ENCODE results near the gene NOTCH3. TPM values are rescaled to one million over a fixed set of nuclear protein-coding genes. Genes with fewer than 3 reads are reported as not detected.

NOTCH3 gene
- total RNA-seq, 1 experiment from 2014 or later: 164 TPM

- Histone ChIP-seq H2BK5ac (ENCODE audit: insufficient read length, low read length) (no peak overlapping the region), H3K18ac (ENCODE audit: insufficient read length, low read depth, low read length) (no peak overlapping the region), H4K5ac (ENCODE audit: insufficient read length, low read depth, low read length) (no peak overlapping the region), H3K4ac (ENCODE audit: low read depth, low read length) (no peak overlapping the region), H2BK20ac (ENCODE audit: low read depth, low read length, poor library complexity, severe bottlenecking) (no peak overlapping the region), H4K8ac (replicated peaks; ENCODE audit: insufficient read length, low read depth, low read length) (no peak overlapping the region), H3K4me1 (ENCODE audit: insufficient read depth, low read length) (no peaks in the 10 kb centered on the region), H2BK12ac (ENCODE audit: insufficient read length, low read depth, low read length) (no peak overlapping the region), H4K20me1 (ENCODE audit: control insufficient read depth, insufficient read depth, insufficient read length) (no peaks in the 10 kb centered on the region), H3K9me3 (ENCODE audit: control insufficient read depth, low read depth, low read length) (no peaks in the 10 kb centered on the region), H3K9ac (ENCODE audit: extremely low read depth, insufficient read length, low read length) (no peak overlapping the region), H2AFZ (ENCODE audit: low read length) (no peak overlapping the region), H3K27me3 (ENCODE audit: insufficient read depth, low read length) (no peaks in the 10 kb centered on the region; the same call in 1 of the 2 replicates), H3K79me2 (ENCODE audit: insufficient read depth, low read length) (no peaks in the 10 kb centered on the region), H2BK15ac (ENCODE audit: low read depth, low read length) (no peak overlapping the region), H3K14ac (ENCODE audit: insufficient read depth, low read length) (no peak overlapping the region), H3K56ac (ENCODE audit: insufficient read length, low read depth, low read length) (no peak overlapping the region), H3K23ac (ENCODE audit: insufficient read length, low read depth, low read length) (no peak overlapping the region), H3K79me1 (ENCODE audit: insufficient read depth, low read depth, low read length, poor library complexity, severe bottlenecking) (no peaks in the 10 kb centered on the region), H3K4me2 (ENCODE audit: insufficient read depth, insufficient read length, low read length) (no peak overlapping the region), H3T11ph (ENCODE audit: low read length) (no peak overlapping the region), H2BK120ac (ENCODE audit: low read depth, low read length, poor library complexity, severe bottlenecking) (no peak overlapping the region), H4K91ac (ENCODE audit: insufficient read length, low read depth, low read length) (no peak overlapping the region), H3K27ac (ENCODE audit: insufficient read length, low read depth, low read length) (no peak overlapping the region), H3K23me2 (ENCODE audit: insufficient read length, low read depth, low read length, poor library complexity, severe bottlenecking) (no peaks in the 10 kb centered on the region), H2AK5ac (ENCODE audit: insufficient read length, low read length) (no peak overlapping the region)
- Mint-ChIP-seq H3K27ac (no peak overlapping the region), H3K27me3 (ENCODE audit: low read depth) (no peaks in the 10 kb centered on the region), H3K4me3 (no peak overlapping the region), H3K9me3 (no peaks in the 10 kb centered on the region), H3K36me3 (ENCODE audit: insufficient read depth in 1 of 3, low read depth in 3 of 3) (peaks cover 25 to 55% (median 44%) of the 10 kb centered on the region in 3 experiments; a peak in 6 of 7 replicates), H3K4me1 (peaks cover 0 to 2% of the 10 kb centered on the region in 2 experiments; a peak in 2 of 4 replicates)
- DNase-seq: no peak
- no CpG with 5 or more reads among the region's 2 CpGs for WGBS (ENCODE audit: extremely low coverage, insufficient read length, low lambda C conversion rate)
- no peak for TF ChIP-seq CTCF (conservative IDR thresholded peaks at IDR 0.05)
These were observed 35.0 kb upstream of the NOTCH3 start for GRCh38 chr19:15235781-15236180.

Data from H9 (cell line).